ENCODE measurements around the gene BRD2.
"Not testable (repeated sequence)": the region's sequence is repeated elsewhere in the genome, so short reads cannot be mapped to it uniquely, and the experiment has no call there.

Gene BRD2

GRCh38 chr6:32968093-32968866, at the start of gene BRD2:
BRD2 (plus strand) TSS chr6:32968594; CDS start chr6:32972899, 4,305 bp downstream.
- DNase-seq (ENCODE audit: low read depth, low spot score) = peak; percentile 97

DNA sequence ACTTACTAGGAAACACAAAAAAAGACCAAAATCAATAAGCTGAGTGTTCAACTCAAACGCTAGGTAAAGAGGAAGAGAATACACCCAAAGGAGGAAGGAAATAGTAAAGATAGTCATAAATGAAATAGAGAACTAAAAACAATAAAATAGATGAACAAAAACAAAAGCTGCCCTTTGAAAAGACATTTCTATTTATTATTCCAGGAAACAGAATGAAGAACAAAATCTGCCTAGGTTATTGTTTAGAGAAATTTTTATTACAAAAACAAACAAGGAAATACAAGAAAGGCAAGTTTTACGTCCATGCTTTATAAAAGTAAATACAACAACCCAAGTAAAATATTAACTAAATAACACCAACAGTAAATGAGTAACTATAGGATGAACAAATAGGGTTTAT, 47.7 kb upstream of the BRD2 start:
- no peak for DNase-seq (ENCODE audit: low read depth, low spot score)

DNA sequence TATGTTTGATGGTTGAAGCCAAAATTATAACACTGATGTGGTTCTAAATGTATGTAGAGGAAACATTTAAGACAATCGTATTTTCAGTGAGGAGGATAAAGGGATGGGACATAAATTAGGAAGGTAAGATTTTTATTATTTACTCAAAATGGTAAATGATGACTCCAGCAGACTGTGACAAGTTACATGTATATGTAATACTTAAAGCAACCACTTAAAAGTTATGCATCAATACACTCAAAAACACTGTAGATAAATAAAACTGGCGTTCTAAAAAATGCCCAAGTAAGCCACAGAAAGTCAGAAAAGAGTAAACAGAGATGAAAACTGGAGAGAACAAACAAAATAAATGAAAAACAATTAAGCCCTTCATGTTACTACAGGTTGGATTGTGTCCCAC, 46.3 kb upstream of the BRD2 start:
- no peak for DNase-seq (ENCODE audit: low read depth, low spot score)

GRCh38 chr6:32931211-32931610, 37.2 kb upstream of the BRD2 start:
- no peak for DNase-seq (ENCODE audit: low read depth, low spot score)

DNA sequence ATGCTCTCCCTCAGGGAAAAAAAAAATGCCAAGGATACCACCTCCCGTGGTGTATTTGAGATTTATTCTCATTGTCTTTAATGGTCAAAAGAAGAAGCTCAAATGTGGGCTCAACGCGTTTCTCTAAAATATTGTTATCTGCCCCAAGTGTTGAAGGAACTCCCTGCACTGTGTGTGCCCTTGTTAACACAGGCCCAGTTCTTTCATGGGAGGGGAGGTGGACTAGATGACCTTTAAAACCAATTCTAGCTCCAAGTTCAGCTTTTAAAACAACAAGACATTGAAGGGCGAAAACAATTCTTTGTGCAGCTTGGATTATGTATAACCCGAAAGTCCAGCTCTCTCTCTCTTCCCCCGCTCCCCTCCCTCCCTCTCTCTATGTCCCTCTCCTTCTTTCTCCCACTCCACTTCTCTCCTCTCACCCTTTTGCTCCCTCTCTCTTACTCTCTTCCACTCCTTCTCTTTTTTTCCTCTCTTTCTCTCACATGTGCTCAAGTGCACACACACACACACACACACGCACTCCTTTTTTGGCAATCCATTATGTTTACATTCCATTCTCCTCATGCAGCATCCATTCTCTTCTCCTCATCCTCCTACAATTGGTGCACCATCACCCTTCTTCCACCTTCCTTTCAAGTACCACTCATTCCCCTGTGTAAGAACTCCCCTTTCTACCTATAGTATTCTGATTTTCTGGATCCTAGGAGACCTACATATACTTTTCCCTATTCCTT, 36.1 kb upstream of the BRD2 start:
- no peak for DNase-seq (ENCODE audit: low read depth, low spot score)

GRCh38 chr6:32933661-32934085, 34.7 kb upstream of the BRD2 start:
- DNase-seq (ENCODE audit: low read depth, low spot score) = peak; percentile 66

- DNase-seq (ENCODE audit: low read depth, low spot score) = no peak
Measured at GRCh38 chr6:32935551-32936238, 32.7 kb upstream of the BRD2 start.

DNA sequence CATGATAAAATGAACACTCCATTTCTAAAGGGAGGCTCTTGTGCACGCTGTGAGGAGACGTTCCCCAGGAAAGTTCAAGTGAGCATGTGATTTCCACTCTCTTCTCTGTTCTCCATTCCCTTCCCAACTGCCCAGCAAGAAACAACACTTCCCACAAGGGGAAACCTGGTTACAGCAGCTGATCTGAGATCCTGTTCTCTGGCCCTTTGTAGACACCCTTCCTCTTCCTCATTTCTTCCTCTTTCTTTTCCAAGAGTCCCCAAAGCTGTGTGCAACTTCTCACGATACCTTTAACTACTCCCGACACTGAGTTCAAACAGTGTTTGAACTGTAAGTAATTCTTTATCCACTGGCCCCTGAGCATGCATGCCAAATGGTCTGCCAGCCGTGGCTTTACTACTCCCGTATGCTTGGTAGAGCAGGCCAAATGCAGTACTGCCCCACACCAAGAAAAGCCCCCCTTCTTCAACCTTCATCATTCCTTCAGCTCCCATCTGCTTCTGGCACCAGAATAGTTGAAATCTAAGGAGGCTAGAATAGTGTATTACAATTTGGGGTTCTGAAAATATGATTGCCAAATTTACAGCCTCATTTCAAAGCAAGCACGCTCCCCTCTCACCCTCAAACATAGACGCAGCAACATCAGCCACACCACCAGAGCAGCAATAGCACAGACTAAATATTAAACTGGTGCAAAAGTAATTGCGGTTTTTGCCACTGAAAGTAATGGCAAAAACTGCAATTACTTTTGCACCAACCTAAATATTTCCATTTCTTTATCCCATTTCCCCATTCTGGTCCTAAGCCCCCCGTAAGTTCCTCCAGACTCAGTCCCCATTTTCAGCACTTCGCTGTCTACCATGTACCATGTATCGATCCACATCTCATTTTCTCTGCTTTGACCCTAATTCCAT, 31.9 kb upstream of the BRD2 start:
- no peak for DNase-seq (ENCODE audit: low read depth, low spot score)

- DNase-seq (ENCODE audit: low read depth, low spot score) = no peak
Measured at GRCh38 chr6:32937230-32937633, 31.2 kb upstream of the BRD2 start.

- DNase-seq (ENCODE audit: low read depth, low spot score) = no peak
Measured at GRCh38 chr6:32938494-32938893, 29.9 kb upstream of the BRD2 start.

GRCh38 chr6:32940656-32941213, 27.7 kb upstream of the BRD2 start, which contains the start of gene HLA-DMB:
HLA-DMB (minus strand) TSS chr6:32941028; CDS start chr6:32940807, 221 bp downstream.
- peak; percentile 13 for DNase-seq (ENCODE audit: low read depth, low spot score)

DNA sequence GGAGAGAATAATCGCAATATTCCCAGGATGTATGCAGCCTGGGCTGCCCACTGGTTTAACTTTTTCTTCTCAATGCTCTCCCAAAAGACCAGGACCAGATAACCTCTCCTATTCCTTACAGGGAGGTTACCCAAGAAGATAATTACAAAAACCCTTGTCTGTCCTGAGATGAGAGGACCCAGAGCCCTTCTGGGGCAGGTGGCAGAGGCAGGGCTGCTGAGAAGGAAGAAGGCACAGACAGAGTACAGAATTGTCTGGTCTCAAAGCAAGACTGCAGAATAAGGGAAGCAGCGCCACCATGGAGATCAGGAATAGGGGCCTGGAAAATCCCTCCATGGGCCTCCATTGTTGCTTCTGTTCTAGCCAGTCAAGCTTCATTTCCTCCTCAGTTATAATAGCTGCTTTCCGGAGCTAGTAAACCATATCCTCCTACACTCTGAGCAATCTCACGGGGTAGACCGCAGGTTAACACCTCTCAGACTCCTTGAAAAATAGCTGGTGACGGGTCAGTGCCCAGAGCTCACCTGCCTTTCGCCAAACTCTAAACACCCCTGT, 27.1 kb upstream of the BRD2 start:
- DNase-seq (ENCODE audit: low read depth, low spot score) = no peak

DNA sequence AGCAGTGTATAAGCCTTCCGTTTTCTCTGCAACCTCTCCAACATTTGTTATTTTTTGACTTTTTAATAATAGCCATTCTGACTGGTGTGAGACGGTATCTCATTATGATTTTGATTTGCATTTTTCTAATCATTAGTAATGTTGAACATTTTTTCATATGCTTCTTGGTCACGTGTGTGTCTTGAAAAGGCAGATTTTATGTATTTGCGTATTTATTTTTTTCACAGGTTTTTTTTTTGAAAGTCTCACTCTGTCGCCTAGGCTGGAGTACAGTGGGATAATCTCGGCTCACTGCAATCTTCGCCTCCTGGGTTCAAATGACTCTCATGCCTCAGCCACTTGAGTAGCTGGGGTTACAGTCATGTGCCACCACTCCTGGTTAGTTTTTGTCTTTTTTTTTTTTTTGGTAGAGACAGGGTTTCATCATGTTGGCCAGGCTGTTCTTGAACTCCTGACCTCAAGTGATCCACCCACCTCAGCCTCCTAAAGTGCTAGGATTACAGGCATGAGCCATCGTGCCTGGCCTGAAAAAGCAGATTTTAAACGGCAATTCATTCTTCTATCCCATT, 25.8 kb upstream of the BRD2 start:
- DNase-seq (ENCODE audit: low read depth, low spot score) = not testable (repeated sequence)

DNA sequence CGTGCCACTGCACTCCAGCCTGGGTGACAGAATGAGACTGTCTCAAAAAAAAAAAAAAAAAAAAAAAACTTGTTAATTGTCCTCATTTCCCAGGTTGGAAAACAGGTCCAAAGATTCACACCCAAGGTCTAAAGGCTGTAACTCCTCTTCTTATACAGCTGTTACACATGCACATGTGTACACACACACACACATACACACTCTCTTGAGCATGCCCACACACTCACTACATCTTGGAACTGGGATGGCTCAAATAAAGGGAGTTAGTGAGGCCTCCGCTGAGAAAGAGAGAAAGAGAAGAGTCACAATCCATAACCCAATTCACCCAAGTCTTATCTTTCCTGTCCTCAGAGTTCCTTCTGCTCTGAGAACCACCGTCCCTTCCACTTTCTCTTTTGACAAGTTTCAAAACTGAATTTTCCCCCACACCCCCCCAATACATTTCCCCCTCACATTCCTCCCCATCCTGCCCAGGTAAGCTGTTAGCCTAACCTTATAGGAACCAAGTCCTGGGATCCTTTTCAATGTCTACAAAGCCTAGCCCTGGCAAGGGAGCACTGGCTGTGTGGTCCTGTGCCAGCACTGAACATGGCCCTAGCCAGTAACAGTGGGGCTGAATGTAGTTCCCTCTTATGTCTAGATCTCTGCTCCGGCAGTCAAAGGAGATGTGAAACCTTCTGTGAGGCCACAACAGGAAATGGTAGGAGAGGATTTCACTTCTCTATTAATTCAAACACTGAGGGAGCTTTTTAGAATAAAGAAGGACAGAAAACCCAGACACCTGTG, 24.3 kb upstream of the BRD2 start:
- no peak for DNase-seq (ENCODE audit: low read depth, low spot score)

DNA sequence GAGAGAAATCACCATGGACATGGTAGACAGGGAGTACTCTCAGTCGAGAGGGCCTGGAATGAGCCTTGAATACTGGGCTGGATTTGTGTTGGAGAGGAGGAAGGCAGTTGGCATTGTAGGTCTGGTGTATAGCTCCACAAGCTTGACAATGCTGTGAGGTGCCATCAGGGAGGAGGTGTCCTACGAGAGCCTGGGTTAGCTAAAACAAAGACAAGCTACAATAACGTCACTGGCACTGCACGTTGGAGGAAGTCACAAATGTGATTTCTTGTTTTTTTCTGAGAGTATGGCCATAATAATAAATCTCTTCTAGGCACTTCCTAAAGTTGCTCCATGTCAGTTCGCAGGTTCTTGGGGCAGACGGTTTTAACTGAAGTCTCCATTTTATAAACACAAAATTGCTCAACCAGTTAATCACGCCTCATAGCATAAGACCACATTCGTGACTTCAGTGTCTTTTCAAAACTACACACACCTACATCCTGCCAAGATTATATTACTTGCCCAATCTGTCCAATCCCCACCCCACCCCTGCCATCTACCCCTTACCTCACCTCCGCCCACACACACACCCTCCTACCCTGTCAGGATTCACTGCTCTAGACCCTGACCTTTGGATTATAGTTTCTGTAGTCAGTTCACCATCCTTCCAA, 23.2 kb upstream of the BRD2 start:
- DNase-seq (ENCODE audit: low read depth, low spot score) = no peak

DNA sequence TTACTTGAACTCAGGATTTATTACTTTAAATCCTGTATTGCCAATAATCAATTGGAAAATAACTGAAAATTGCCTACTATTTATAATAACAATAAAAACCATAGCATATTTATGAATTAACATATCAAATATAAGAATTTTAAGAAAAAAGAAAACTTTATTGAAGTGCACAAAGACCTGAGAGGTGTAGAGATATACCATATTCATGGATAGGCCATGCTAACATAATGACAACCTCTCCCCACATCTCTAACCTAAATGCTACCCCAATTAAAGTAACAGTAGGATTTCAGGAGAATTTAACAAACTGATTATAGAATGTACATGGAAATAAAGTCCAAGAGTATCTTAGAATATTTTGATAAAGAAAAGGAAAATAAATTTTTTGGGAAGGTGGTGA, 22.4 kb upstream of the BRD2 start:
- no peak for DNase-seq (ENCODE audit: low read depth, low spot score)

GRCh38 chr6:32946893-32947292, 21.5 kb upstream of the BRD2 start:
- no peak for DNase-seq (ENCODE audit: low read depth, low spot score)

GRCh38 chr6:32947552-32948465, 20.6 kb upstream of the BRD2 start:
- peak; percentile 58 for DNase-seq (ENCODE audit: low read depth, low spot score)
